Omental fat pad (tissue), 4 donors: ENCODE data around the gene AGRN. TPM values are rescaled to one million over a fixed set of nuclear protein-coding genes. Genes with fewer than 3 reads are reported as not detected.
"Not testable (repeated sequence)": the region's sequence is repeated elsewhere in the genome, so short reads cannot be mapped to it uniquely, and the experiment has no call there.

Source experiments
- ATAC-seq: fragments of 150-250 bp; one replicate; pipeline ENCODE4 v1.9.1; 2016; ENCODE audit warnings: mild to moderate bottlenecking, moderate library complexity; ENCODE audit not compliant: low FRiP score
- DNase-seq: peaks from one replicate; pipeline ENCODE4 v3.0.0-alpha.2; 2019; ENCODE audit warnings: low spot score
- CTCF ChIP-seq, 3 donors: fragments of 450-650 bp; IDR thresholded peaks; one replicate each; pipeline ENCODE4 v1.5.1; 2016 to 2017; ENCODE audit warnings: antibody characterized with exemption in 3 of 3, mild to moderate bottlenecking in 3 of 3, moderate library complexity in 2 of 3
- total RNA-seq, 4 donors: library from RNA; depleted of rRNA; stranded (reverse); fragments of >200 nt; gene quantifications; one replicate each; pipeline ENCODE4 v1.1.0, GENCODE V29; 2016

The AGRN gene
- total RNA-seq, 4 donors from 2014 or later: 17.2 to 42.3 (median 22.6) TPM

- peak; percentile 13 for ATAC-seq
- no peak for TF ChIP-seq CTCF (IDR thresholded peaks at IDR 0.05)
- no peak for DNase-seq
These were observed 5.8 kb upstream of the AGRN start for GRCh38 chr1:1013922-1014648.

- ATAC-seq: no peak
- TF ChIP-seq CTCF (IDR thresholded peaks at IDR 0.05): no peak
- no peak for DNase-seq
These were observed 4.9 kb upstream of the AGRN start for GRCh38 chr1:1014799-1015681.

- not testable (repeated sequence) for ATAC-seq
These were observed 2.3 kb upstream of the AGRN start for GRCh38 chr1:1017397-1018320.

GRCh38 chr1:1018321-1018685, 1.6 kb upstream of the AGRN start:
- not testable (repeated sequence) for DNase-seq, ATAC-seq

More at GRCh38 chr1:1017397-1018320, 2.3 kb upstream of the AGRN start:
- DNase-seq: not testable (repeated sequence)

- peak; percentile 91 for ATAC-seq
- TF ChIP-seq CTCF (IDR thresholded peaks at IDR 0.05): no peak
- peak; percentile 44 for DNase-seq
These were observed 559 bp upstream of the AGRN start for GRCh38 chr1:1019122-1019999.

GRCh38 chr1:1020415-1021009, 592 bp downstream of the AGRN start:
- DNase-seq (no peak), ATAC-seq (no peak)
- TF ChIP-seq CTCF (IDR thresholded peaks at IDR 0.05): no peak
